NCI-H446 (cell line): ENCODE measurements around the gene AFG1L.
"Not testable (repeated sequence)": the region's sequence is repeated elsewhere in the genome, so short reads cannot be mapped to it uniquely, and the experiment has no call there.

ENCODE experiments used
- DNase-seq, 2 experiments: peaks; one replicate each; lab custom pipeline; 2025; lab: John Stamatoyannopoulos, UW

Gene AFG1L

GRCh38 chr6:108557494-108558371 is 262.9 kb downstream of the AFG1L start:
- DNase-seq, result peak; percentile 56 to 86

- peak; percentile 92 to 99 for DNase-seq
Measured at GRCh38 chr6:108558372-108559096, 263.7 kb downstream of the AFG1L start.

GRCh38 chr6:108559097-108559883 is 264.4 kb downstream of the AFG1L start:
- peak; percentile 71 to 86 for DNase-seq

- peak; percentile 78 to 80 for DNase-seq
Measured at GRCh38 chr6:108559884-108560462, 265.1 kb downstream of the AFG1L start.

- DNase-seq, result peak in 1 of 2 experiments; percentile 78
Measured at GRCh38 chr6:108560463-108561308, 265.8 kb downstream of the AFG1L start, which contains the start of gene FOXO3. TSS of gene FOXO3 (plus strand) at chr6:108560917. CDS start at chr6:108561209, 292 bp downstream.

- not testable (repeated sequence) for DNase-seq
Measured at GRCh38 chr6:108561309-108561647, 266.4 kb downstream of the AFG1L start.

GRCh38 chr6:108561742-108562502 is 267.1 kb downstream of the AFG1L start:
- no peak for DNase-seq

- peak in 1 of 2 experiments; percentile 20 for DNase-seq
Measured at GRCh38 chr6:108562503-108562993, 267.7 kb downstream of the AFG1L start.

- DNase-seq, result no peak
Measured at GRCh38 chr6:108563292-108563691, 268.4 kb downstream of the AFG1L start.

GRCh38 chr6:108564178-108564577 is 269.3 kb downstream of the AFG1L start:
- no peak for DNase-seq

GRCh38 chr6:108565091-108565766 is 270.4 kb downstream of the AFG1L start:
- DNase-seq, result no peak

- no peak for DNase-seq
Measured at GRCh38 chr6:108565893-108566292, 271.0 kb downstream of the AFG1L start.

GRCh38 chr6:108566406-108566805 is 271.6 kb downstream of the AFG1L start:
- no peak for DNase-seq

GRCh38 chr6:108568101-108568500 is 273.2 kb downstream of the AFG1L start:
- no peak for DNase-seq

GRCh38 chr6:108568551-108569305 is 273.9 kb downstream of the AFG1L start:
- DNase-seq, result no peak

- no peak for DNase-seq
Measured at GRCh38 chr6:108570517-108570916, 275.7 kb downstream of the AFG1L start.

GRCh38 chr6:108574457-108575141 is 279.7 kb downstream of the AFG1L start:
- no peak for DNase-seq
